ENCODE data around the gene PELI2.

DNA sequence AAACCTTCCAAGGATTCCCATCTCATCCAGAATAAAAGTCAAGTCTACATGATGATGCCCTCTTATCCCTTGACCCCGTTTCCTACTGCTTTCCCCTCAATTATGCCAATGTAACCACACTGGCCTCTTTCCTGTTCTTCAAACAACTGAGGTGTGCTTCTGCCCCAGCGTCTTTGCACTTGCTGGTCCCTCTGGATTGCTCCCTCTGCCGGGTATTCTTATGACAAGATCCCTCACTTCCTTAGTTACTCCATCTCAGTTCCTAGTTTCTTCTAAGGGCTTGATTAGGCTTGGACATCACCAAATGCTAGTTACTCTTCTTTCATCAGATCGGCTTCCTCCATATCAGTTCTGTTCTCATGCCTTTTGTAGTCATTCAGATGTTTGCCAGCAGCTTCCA lies 32.7 kb upstream of the PELI2 start:
- TF ChIP-seq, protein P1, sequence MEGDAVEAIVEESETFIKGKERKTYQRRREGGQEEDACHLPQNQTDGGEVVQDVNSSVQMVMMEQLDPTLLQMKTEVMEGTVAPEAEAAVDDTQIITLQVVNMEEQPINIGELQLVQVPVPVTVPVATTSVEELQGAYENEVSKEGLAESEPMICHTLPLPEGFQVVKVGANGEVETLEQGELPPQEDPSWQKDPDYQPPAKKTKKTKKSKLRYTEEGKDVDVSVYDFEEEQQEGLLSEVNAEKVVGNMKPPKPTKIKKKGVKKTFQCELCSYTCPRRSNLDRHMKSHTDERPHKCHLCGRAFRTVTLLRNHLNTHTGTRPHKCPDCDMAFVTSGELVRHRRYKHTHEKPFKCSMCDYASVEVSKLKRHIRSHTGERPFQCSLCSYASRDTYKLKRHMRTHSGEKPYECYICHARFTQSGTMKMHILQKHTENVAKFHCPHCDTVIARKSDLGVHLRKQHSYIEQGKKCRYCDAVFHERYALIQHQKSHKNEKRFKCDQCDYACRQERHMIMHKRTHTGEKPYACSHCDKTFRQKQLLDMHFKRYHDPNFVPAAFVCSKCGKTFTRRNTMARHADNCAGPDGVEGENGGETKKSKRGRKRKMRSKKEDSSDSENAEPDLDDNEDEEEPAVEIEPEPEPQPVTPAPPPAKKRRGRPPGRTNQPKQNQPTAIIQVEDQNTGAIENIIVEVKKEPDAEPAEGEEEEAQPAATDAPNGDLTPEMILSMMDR (IDR thresholded peaks at IDR 0.05) = no peak
- no peak for TF ChIP-seq POLR2A (IDR thresholded peaks at IDR 0.05)
